GM12874 (cell line): Measurements from ENCODE around the gene OR2A5.

ENCODE experiments used
- TF ChIP-seq, protein P1 (sequence below): IDR thresholded peaks from 2 replicates; pipeline ENCODE4 v1.5.1; 2011; ENCODE audit warnings: low read depth, mild to moderate bottlenecking, control low read depth, low read length, moderate library complexity; ENCODE audit not compliant: insufficient read depth

The OR2A5 gene

DNA sequence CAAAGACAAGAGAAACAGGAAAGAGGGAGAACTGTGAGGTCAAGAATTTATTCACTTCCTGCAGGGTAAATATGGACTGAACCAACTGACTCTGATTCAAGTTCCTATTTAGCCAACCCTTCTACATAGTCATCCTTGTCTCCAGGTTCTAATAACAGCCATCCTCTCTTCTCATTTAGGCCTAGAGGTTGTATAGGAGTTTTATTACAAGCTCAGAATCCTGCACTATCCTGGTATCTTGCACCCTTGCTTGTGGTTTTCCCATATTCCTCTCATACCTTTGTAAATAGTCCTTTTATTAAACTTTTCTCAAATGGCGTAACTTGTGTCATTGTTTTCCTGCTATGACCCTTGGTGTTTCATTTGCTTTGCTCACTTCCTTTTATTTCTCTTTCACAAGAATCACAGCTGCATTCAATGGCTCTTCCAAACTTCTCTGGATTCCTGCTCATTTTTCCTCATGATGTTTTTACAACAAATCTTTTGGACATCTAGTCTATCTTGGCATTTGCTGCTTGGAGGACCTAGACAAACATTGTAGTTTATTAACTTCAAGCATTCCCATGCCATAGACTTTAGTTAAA lies 12.4 kb upstream of the OR2A5 start:
- TF ChIP-seq, protein P1, sequence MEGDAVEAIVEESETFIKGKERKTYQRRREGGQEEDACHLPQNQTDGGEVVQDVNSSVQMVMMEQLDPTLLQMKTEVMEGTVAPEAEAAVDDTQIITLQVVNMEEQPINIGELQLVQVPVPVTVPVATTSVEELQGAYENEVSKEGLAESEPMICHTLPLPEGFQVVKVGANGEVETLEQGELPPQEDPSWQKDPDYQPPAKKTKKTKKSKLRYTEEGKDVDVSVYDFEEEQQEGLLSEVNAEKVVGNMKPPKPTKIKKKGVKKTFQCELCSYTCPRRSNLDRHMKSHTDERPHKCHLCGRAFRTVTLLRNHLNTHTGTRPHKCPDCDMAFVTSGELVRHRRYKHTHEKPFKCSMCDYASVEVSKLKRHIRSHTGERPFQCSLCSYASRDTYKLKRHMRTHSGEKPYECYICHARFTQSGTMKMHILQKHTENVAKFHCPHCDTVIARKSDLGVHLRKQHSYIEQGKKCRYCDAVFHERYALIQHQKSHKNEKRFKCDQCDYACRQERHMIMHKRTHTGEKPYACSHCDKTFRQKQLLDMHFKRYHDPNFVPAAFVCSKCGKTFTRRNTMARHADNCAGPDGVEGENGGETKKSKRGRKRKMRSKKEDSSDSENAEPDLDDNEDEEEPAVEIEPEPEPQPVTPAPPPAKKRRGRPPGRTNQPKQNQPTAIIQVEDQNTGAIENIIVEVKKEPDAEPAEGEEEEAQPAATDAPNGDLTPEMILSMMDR: no peak

- TF ChIP-seq, protein P1: no peak
These were observed 11.2 kb upstream of the OR2A5 start for GRCh38 chr7:144037414-144038035.

- TF ChIP-seq, protein P1: no peak
These were observed 9.9 kb upstream of the OR2A5 start for GRCh38 chr7:144038887-144039286.

GRCh38 chr7:144049491-144049890 lies 743 bp downstream of the OR2A5 start:
- TF ChIP-seq, protein P1: no peak

DNA sequence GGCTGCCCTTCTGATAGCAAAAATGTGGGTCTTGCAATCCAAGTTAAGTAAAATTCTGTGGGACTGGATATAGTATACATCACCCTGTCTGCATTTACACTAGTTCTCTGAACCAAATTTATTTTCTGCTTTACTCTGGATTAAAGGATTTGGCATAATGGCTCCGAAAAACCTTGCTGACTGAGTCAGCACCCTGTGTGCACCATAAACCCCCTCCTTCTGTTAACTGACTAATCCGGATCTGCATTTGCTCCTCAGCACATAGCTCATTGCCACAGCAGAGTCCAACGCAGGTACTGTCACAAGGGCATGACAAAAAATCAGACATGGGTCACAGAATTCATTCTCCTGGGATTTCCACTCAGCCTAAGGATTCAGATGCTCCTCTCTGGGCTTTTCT lies 1.3 kb downstream of the OR2A5 start:
- TF ChIP-seq, protein P1: no peak

GRCh38 chr7:144057954-144058353 lies 9.2 kb downstream of the OR2A5 start:
- TF ChIP-seq, protein P1: no peak

DNA sequence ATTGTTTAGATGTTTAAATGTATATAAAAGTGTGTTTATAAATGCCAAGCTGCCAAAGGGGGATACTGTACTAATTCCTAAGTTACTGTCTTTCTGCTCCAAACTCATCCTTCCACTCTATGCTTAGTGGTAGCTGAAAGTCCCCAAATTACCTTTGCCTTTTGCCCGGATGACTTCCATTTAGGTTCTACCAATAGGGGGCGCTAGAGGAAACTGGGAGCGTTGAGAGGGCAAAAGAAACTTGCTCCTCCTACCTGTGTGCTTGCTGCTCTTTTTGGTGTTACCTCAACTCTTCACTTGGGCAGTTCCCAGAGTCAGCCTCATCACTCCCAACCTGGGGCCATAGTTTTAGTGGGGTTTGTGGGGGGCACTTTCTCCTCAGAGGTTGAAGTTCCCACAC lies 15.0 kb downstream of the OR2A5 start:
- TF ChIP-seq, protein P1: peak; percentile 52
